ENCODE data around the gene CYB561D2. TPM values are rescaled to one million over a fixed set of nuclear protein-coding genes. Genes with fewer than 3 reads are reported as not detected.

Gene CYB561D2
- total and polyA plus RNA-seq, 10 of the 15 experiments (the other 5 are each of a cell fraction or from before 2014, with no cell fraction given), result 7.6 to 39.2 (median 18.8) TPM

DNA sequence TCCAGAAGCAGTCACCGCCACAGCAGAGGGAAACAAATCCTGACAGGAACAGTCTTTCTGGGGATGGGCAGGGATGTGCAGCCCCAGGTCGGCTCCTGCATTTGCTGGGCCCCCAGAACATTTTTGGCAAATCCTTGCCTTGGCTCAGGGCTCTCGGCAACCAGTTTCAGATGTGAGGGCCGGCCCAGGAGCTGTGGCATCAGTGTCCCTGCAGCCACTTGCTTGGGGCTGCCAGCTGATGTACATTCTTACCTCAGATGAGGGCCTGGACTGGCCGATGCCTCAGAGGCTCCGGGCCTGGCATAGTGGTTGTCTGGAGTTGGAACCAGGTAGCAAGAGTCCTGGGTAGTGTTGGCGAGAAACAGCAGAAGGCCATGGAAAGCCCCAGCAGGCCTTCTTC, 4.2 kb downstream of the CYB561D2 start:
- FAIRE-seq, result no peak
- no TSS peak for BruUV-seq (replicated peaks)

More for the DNA sequence above, 4.2 kb downstream of the CYB561D2 start:
- H3K27me3 ChIP-seq (replicated peaks in 1 of 2; ENCODE audit: control insufficient read depth in 2 of 2, insufficient read depth in 2 of 2, low read length in 1 of 2), result no peaks in the 10 kb centered on the region
- ChIA-PET SMC1A (ENCODE audit: uncharacterized antibody, unreplicated experiment) (interaction anchor here (0.5 to 1.1 kb wide), 3 partner anchors 16 to 1033 kb away, joined by 3 read pairs; no protein-coding TSS in a partner anchor), POLR2A (no interaction called here), CTCF (interaction anchor here (0.8 to 2.7 kb wide), 2 partner anchors 10 to 188 kb away, joined by 3 to 12 read pairs; partner anchors contain the start of gene ZMYND10), RAD21 (ENCODE audit: unreplicated experiment) (no interaction called here)
- WGBS (ENCODE audit: insufficient coverage, insufficient replicate concordance, low lambda C conversion rate, missing lambda C conversion rate), result 80% methylated on average over 7 of the region's 7 CpGs
- no peak overlapping the region for H3K27ac ChIP-seq (ENCODE audit: control insufficient read depth, insufficient read depth)
- no peaks in the 10 kb centered on the region for H3K9me3 ChIP-seq (replicated peaks; ENCODE audit: control insufficient read depth, insufficient read depth, low read length)
- H3K4me3 ChIP-seq, result no peak overlapping the region
- no peak overlapping the region for H3K4me2 ChIP-seq (ENCODE audit: control insufficient read depth, insufficient read depth)
- H3K36me3 ChIP-seq (ENCODE audit: control insufficient read depth in 2 of 2, insufficient read depth in 2 of 2, low read length in 1 of 2), result peaks cover 8 to 26% of the 10 kb centered on the region in 2 experiments; a peak in 2 of 4 replicates
- H3K79me2 ChIP-seq (ENCODE audit: control insufficient read depth, insufficient read depth, low read length), result peaks cover 48% of the 10 kb centered on the region
- H4K20me1 ChIP-seq (ENCODE audit: control insufficient read depth, insufficient read depth), result peaks cover 2% of the 10 kb centered on the region; the same call in 1 of the 2 replicates
- no peak overlapping the region for H3K9ac ChIP-seq (ENCODE audit: control insufficient read depth, insufficient read depth, low read length)
- intact Hi-C loops (cut with micrococcal nuclease; ENCODE audit: unreplicated experiment), result no loop called here
- H2AFZ ChIP-seq (ENCODE audit: control insufficient read depth, low read depth, low read length), result no peak overlapping the region
- in situ Hi-C loops (cut with MboI), result loop anchor here (10.0 kb wide), 1 partner anchor 1030 kb away; the partner anchor contains the start of gene MANF
- ATAC-seq (no peak), DNase-seq (ENCODE audit: low read depth, low spot score) (no peak)
- peaks cover 27% of the 10 kb centered on the region for H3K4me1 ChIP-seq (ENCODE audit: control insufficient read depth, insufficient read depth, low read length)
- no peak for TF ChIP-seq NKRF (conservative IDR thresholded peaks at IDR 0.05)
- 0 out of 2 replicates have a peak, but pooled peaks have one; percentile 7 for TF ChIP-seq POLR2A (IDR thresholded peaks at IDR 0.05; ENCODE audit: low read depth, low read length)

All from GM12878 (cell line).